ENCODE results near the gene CSRP2.

Gene CSRP2

GRCh38 chr12:76878899-76879709, at the start of gene CSRP2:
TSS of gene CSRP2 (minus strand) at chr12:76879019. CDS start at chr12:76866260, 12,759 bp downstream.
- DNase-seq: peak; percentile 45

GRCh38 chr12:76927170-76927784, 48.5 kb upstream of the CSRP2 start:
- DNase-seq: no peak

- no peak for DNase-seq
These were observed 46.3 kb upstream of the CSRP2 start for GRCh38 chr12:76925135-76925534.

DNA sequence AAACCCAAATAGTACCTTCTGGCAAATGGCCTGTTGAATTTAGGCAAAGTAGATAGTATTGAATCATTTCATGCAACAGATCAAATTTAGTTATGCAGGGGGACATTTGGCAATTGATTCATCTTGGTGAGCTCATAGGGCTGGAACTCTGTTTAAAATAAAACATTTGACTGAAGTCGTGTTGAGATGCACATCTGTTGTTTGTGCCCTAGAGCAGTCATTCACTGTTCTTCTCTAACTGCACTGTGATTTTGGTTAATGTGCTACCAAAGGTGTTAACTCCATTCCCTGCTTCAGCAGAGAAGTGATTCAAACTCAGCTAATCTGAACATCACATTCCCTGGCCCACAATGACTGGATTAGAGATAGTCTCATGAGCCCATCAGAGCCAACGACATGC, 44.0 kb upstream of the CSRP2 start:
- DNase-seq: no peak

GRCh38 chr12:76921891-76922664, 43.3 kb upstream of the CSRP2 start:
- DNase-seq: no peak

DNA sequence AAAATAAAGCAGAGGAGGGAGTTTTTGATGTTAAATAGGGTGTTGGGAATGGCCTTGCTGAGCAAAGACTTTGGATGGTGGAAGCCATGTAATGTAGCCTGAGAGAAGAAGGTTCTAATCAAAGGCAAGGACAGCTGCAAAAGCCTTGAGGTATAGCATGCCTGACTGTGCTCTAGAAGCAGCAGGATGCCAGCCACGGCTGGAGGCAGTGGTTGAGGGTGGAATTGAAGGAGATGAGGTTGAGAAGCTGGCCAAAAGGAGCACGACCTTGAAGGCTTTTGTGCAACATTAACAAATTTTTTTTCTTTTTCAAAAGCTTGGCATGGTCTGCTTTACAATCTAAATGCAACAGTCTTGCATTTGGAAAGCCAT, 42.3 kb upstream of the CSRP2 start:
- no peak for DNase-seq

- DNase-seq: no peak
These were observed 41.6 kb upstream of the CSRP2 start for GRCh38 chr12:76920172-76921099.

DNA sequence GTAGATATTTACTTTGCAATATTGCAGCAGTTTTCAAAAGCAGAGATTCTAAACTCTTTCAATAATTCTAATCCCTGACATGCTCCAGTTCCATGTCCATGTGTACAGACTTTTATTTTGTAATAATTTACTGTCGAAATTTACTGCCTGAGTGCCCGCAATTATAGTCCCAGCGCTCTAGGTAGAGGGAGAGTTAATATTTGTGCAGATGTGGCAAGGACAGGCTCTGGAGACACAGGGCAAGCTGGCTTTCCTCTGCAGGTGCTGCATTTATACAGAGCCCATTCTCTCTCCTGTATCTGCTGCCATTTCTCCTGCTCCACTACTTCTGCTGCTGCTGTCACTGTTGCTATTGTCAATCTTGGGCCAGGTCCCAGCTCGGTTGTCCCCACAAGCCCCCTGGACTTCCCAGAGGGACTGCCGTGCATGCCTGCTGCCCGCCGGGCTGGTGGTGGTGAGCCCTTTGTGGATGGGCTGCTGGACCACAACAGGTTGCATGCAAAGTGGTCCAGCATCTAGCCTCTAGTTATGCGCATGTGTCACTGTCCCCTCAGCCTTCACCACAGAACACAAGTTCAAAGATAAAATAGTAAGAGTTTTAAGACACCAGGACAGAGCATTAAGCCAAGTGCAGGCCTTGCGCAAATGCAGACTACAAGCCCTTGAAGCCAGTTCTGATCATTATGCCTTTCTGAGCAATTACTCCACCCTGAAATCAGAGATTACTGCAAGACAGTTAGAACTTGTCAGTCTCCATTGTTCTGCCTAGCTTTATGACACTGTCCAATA, 40.8 kb upstream of the CSRP2 start:
- no peak for DNase-seq

DNA sequence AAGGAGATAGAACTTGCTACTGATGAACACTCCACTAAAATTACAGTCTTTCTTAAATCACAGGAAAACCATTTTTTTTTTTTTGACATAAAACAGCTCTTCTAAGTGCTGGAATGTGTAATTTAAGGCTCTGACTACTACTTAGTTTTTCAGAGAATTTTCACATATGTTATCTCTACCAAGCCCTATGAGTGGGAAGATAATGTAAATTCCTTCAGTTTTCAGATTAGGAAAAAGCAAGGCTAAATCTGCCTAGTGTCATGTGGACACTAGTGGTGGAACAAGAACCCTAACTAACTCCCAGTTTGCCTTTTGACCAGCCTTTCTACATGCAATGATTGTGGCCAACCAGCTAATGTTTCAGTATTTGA, 37.3 kb upstream of the CSRP2 start:
- no peak for DNase-seq

GRCh38 chr12:76915361-76916169, 36.7 kb upstream of the CSRP2 start:
- no peak for DNase-seq

DNA sequence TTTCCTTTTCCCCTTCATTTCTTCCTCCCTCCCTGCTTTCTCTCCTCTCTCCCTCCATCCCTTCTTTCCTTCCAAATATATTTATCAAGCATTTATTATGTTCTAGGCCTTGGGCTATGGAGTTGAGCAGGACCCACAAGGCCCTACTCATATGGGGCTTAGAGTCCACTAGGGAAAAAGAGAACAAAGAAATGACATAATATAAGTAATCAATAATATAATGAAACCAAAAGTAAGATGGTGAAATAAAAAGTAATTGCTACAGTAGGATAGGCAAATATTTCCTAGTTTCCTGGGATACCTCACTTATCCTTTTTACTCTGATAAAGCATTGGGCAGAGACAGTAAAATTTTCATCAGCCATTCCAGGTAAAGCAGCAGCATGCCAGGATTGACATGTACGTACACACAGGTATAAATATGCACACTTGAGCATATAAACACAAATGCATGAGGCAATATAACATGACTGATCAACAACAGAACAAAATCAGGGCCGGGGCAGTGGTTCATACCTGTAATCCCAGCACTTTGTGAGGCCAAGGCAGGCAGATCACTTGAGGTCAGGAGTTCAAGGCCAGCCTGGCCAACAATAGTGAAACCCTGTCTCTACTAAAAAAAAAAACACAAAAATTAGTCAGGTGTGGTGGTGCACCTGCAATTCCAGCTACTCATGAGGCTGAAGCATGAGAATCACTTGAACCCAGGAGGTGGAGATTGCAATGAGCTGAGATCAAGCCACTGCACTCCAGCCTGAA, 35.5 kb upstream of the CSRP2 start:
- no peak for DNase-seq

- no peak for DNase-seq
These were observed 30.5 kb upstream of the CSRP2 start for GRCh38 chr12:76909290-76909689.

DNA sequence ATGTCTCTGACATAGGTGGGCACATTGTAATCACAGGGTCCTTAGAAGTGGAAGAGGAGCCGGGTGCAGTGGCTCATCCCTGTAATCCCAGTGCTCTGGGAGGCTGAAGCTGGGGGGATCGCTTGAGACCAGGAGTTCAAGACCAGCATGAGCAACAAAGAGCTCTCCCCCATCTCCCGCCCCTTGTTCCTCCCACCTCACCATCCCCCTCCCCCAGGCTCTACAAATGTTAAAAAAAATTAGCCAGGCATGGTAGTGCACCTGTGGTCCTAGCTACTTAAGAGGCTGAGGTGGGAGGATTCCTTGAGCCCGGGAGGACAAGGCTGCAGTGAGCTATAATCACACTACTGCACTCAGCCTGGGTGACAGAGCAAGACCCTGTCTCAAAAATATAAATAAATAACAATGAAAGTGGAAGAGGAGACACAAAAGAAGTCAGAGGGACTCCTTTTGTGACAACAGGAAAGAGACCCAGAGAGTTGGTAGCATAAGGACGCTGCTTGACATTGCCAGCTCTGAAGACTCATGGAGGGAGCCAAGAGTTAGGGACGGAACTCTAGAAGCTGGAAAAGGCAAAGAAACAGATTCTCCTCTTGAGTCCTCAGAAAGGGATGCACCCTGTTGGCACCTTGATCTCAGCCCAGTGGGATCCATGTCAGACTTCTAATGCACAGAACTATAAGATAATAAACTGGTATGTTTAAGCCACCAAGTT, 29.6 kb upstream of the CSRP2 start:
- DNase-seq: no peak

- no peak for DNase-seq
These were observed 23.0 kb upstream of the CSRP2 start for GRCh38 chr12:76901628-76902380.

DNA sequence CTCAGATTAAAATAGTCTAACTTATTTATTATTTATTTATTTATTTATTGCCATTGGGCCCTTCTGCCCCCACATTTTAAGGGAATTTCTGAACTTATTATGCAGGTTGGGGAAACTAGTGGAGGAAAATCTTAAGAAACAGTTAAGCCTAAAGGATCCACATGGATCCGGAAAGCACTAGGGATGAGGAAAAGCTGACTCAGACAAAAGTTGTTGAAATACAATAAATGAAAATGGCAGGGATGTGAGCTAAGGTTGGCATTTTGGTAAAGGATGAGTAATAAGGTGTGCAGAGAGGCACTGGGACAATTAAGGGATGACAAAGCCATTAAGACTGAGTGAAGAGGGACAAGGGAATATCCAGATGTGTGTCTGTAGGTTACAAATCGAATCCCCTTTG, 20.7 kb upstream of the CSRP2 start:
- DNase-seq: no peak

GRCh38 chr12:76898442-76898841, 19.6 kb upstream of the CSRP2 start:
- DNase-seq: no peak

- DNase-seq: no peak
These were observed 17.5 kb upstream of the CSRP2 start for GRCh38 chr12:76896274-76896673.

DNA sequence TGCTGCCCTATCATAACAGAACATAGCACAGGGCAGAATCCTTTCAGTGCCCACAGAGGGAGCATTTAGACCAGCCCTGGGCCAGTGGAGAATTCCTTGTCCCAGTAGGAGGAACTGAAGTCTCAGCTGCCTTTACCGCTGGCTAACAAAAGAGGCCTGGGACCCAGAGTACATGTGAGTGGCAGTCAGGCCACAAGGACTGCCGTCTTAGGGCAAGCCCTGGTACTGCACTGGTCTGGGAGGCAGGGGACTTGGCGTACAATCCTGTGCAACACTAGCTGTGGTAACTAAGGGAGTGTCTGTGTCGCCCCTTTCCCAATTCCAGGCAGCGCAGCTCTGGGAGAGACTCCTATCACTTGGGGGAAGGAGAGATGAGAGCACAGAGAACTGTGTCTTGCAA, 17.0 kb upstream of the CSRP2 start:
- no peak for DNase-seq

DNA sequence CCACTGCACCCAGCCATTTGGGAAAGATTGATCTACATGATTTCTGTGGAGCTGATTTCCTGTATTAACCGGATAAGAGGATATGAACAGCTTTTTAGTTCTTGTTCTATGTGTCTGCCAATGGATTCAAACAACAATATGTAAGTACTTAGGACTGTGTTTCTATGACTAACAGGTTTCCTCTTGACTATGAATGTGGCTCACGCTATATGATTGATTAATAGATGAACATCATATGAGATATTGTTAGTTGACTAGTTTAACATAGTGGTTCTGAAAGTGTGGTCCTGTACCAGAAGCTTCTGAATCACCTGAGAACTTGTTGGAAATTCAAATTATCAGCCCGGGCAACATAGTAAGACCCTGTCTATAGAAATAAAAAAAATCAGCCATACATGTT, 12.8 kb upstream of the CSRP2 start:
- no peak for DNase-seq
